IMR-90 (cell line): ENCODE results near the gene ZNF121. TPM values are rescaled to one million over a fixed set of nuclear protein-coding genes. Genes with fewer than 3 reads are reported as not detected.
"Not testable (repeated sequence)": the region's sequence is repeated elsewhere in the genome, so short reads cannot be mapped to it uniquely, and the experiment has no call there.

Experiments used
- ATAC-seq: fragments of 200-7000 bp; cut with Tn5 transposase; 2 replicates; pipeline ENCODE4 v1.9.1; 2020; ENCODE audit warnings: low read depth, mild to moderate bottlenecking, moderate library complexity
- BruUV-seq: library from RNA; stranded (reverse); fragments of 400-500 nt; replicated peaks from 2 replicates; lab custom pipeline; 2021; lab: Mats Ljungman, UMichigan
- CTCF ChIA-PET: fragments of 300-600 bp; formaldehyde crosslinking; extraction: SDS; loops from one replicate; lab custom pipeline; 2021; ENCODE audit warnings: antibody characterized with exemption; lab: Yijun Ruan, JAX
- POLR2A ChIA-PET: fragments of 300-600 bp; sonication (Branson Sonifier 250); formaldehyde crosslinking; loops from one replicate; lab custom pipeline; 2022; ENCODE audit warnings: antibody characterized with exemption; ENCODE audit not compliant: unreplicated experiment; lab: Charles Lee
- DNase-seq: peaks from one replicate; pipeline ENCODE4 v3.0.0; 2013
- H2AFZ ChIP-seq: replicated peaks from 2 replicates; pipeline ENCODE3; 2013; ENCODE audit warnings: low read length, mild to moderate bottlenecking; ENCODE audit not compliant: poor library complexity
- H2AK5ac ChIP-seq: 2 replicates; pipeline ENCODE4 v1.6.1; 2013; ENCODE audit warnings: low read depth, low read length, inconsistent platforms
- H2AK9ac ChIP-seq: replicated peaks from 2 replicates; pipeline ENCODE3; 2013; ENCODE audit warnings: mild to moderate bottlenecking, low read depth, low read length, moderate library complexity; ENCODE audit not compliant: poor library complexity
- H2BK120ac ChIP-seq: 2 replicates; pipeline ENCODE4 v1.6.1; 2013; ENCODE audit warnings: low read depth, low read length, inconsistent platforms
- H2BK15ac ChIP-seq: 3 replicates; pipeline ENCODE4 v1.6.1; 2013; ENCODE audit warnings: low read depth, low read length, inconsistent platforms
- H2BK20ac ChIP-seq: 2 replicates; pipeline ENCODE4 v1.6.1; 2013; ENCODE audit warnings: low read depth, mild to moderate bottlenecking, inconsistent platforms, low read length, moderate library complexity
- H2BK5ac ChIP-seq: 2 replicates; pipeline ENCODE4 v1.6.1; 2013; ENCODE audit warnings: mild to moderate bottlenecking, low read depth, low read length, inconsistent platforms; ENCODE audit not compliant: poor library complexity, severe bottlenecking
- H3K14ac ChIP-seq: replicated peaks from 2 replicates; pipeline ENCODE4 v1.6.1; 2013; ENCODE audit warnings: low read depth, low read length, inconsistent platforms
- H3K18ac ChIP-seq: 2 replicates; pipeline ENCODE4 v1.6.1; 2013; ENCODE audit warnings: low read depth, low read length, control low read depth
- H3K23ac ChIP-seq: 2 replicates; pipeline ENCODE4 v1.6.1; 2013; ENCODE audit warnings: low read depth, low read length, inconsistent platforms
- H3K27ac ChIP-seq: 2 replicates; pipeline ENCODE4 v1.5.1; 2013; ENCODE audit warnings: mild to moderate bottlenecking, control low read depth, low read length; ENCODE audit not compliant: insufficient read depth
- H3K27me3 ChIP-seq: 2 replicates; pipeline ENCODE4 v1.6.1; 2013; ENCODE audit warnings: low read length; ENCODE audit not compliant: control insufficient read depth, insufficient read depth
- H3K36me3 ChIP-seq: 2 replicates; pipeline ENCODE4 v1.6.1; 2013; ENCODE audit warnings: low read length, mixed read lengths; ENCODE audit not compliant: control insufficient read depth, insufficient read depth
- H3K4ac ChIP-seq: 2 replicates; pipeline ENCODE4 v1.6.1; 2013; ENCODE audit warnings: low read depth, low read length, inconsistent platforms
- H3K4me1 ChIP-seq: 2 replicates; pipeline ENCODE4 v1.6.1; 2013; ENCODE audit warnings: low read length, mixed read lengths; ENCODE audit not compliant: control insufficient read depth, insufficient read depth
- H3K4me2 ChIP-seq: 2 replicates; pipeline ENCODE4 v1.6.1; 2013; ENCODE audit warnings: low read depth, mild to moderate bottlenecking, control low read depth, low read length, moderate library complexity
- H3K4me3 ChIP-seq: 2 replicates; pipeline ENCODE4 v1.5.1; 2013; ENCODE audit warnings: low read depth, mild to moderate bottlenecking, control low read depth, low read length, moderate library complexity; ENCODE audit not compliant: insufficient read depth
- H3K56ac ChIP-seq: 2 replicates; pipeline ENCODE4 v1.6.1; 2013; ENCODE audit warnings: low read length, inconsistent platforms; ENCODE audit not compliant: insufficient read depth; ENCODE audit errors: extremely low read depth
- H3K79me1 ChIP-seq, 2 experiments: 2 replicates each; pipeline ENCODE4 v1.6.1; 2013; ENCODE audit warnings: low read length in 2 of 2, inconsistent platforms in 1 of 2, low read depth in 1 of 2
- H3K9ac ChIP-seq: 2 replicates; pipeline ENCODE4 v1.6.1; 2013; ENCODE audit warnings: low read depth, low read length, control low read depth
- H3K9me1 ChIP-seq: 2 replicates; pipeline ENCODE4 v1.6.1; 2013; ENCODE audit warnings: low read length, inconsistent platforms; ENCODE audit not compliant: insufficient read depth
- H3K9me3 ChIP-seq: 2 replicates; pipeline ENCODE4 v1.6.1; 2013; ENCODE audit warnings: low read length; ENCODE audit not compliant: control insufficient read depth, insufficient read depth
- H4K20me1 ChIP-seq: 2 replicates; pipeline ENCODE4 v1.6.1; 2013; ENCODE audit warnings: low read length, inconsistent platforms; ENCODE audit not compliant: insufficient read depth
- H4K5ac ChIP-seq: 2 replicates; pipeline ENCODE4 v1.6.1; 2013; ENCODE audit warnings: mild to moderate bottlenecking, low read depth, low read length, control low read depth
- H4K8ac ChIP-seq, 2 experiments: 2 replicates each; pipeline ENCODE4 v1.6.1; 2013; ENCODE audit warnings: low read depth in 2 of 2, low read length in 2 of 2, control low read depth in 1 of 2, inconsistent platforms in 1 of 2
- H4K91ac ChIP-seq: 2 replicates; pipeline ENCODE4 v1.6.1; 2013; ENCODE audit warnings: low read depth, low read length, inconsistent platforms; ENCODE audit not compliant: insufficient read depth
- WGBS, 2 experiments: methylation state at CpG; one replicate each; pipeline versions ENCODE4 v1.1.5 to v1.1.7; 2013; ENCODE audit warnings: missing lambda C conversion rate in 2 of 2; ENCODE audit not compliant: insufficient read length in 1 of 2; ENCODE audit errors: extremely low coverage in 2 of 2; 5-methylcytosine and 5-hydroxymethylcytosine counted together
- dilution Hi-C: fragments of 300-500 bp; cut with HindIII; formaldehyde crosslinking; loops from one replicate; pipeline ENCODE4 v1.14.3; 2018; ENCODE audit warnings: low sequenced_read_pairs; ENCODE audit not compliant: unreplicated experiment
- in situ Hi-C: fragments of 300-500 bp; cut with MboI; formaldehyde crosslinking; loops from 3 replicates; pipeline ENCODE4 v1.14.3; 2019; ENCODE audit warnings: low sequenced_read_pairs, inconsistent platforms, mixed read lengths
- intact Hi-C: fragments of 100-400 bp; cut with micrococcal nuclease; formaldehyde crosslinking; loops from 2 replicates; pipeline ENCODE4 v1.10.0; 2022
- polyA plus RNA-seq, 3 experiments: library from polyadenylated mRNA; depleted of rRNA; stranded (reverse); fragments of >200 nt; gene quantifications; 2 replicates each; pipeline ENCODE4 v1.2.3, GENCODE V29; 2012; ENCODE audit warnings: low replicate concordance in 1 of 3
- total RNA-seq: library from RNA; depleted of rRNA; stranded (reverse); fragments of >200 nt; gene quantifications from 2 replicates; pipeline ENCODE4 v1.2.3, GENCODE V29; 2012

Gene ZNF121
- total and polyA plus RNA-seq, 2 of the 4 experiments (the other 2 are of a cell fraction): 3.1 to 62.9 TPM

- peaks cover 15% of the 10 kb centered on the region for H3K9me3 ChIP-seq
- H3K9me1 ChIP-seq, DNase-seq, H3K4ac ChIP-seq, H4K8ac ChIP-seq, H2BK15ac ChIP-seq, H3K27me3 ChIP-seq, H3K23ac ChIP-seq, H2AFZ ChIP-seq, H4K91ac ChIP-seq, H2AK5ac ChIP-seq, H3K9ac ChIP-seq, H3K14ac ChIP-seq, H3K18ac ChIP-seq, H3K4me3 ChIP-seq, H2BK120ac ChIP-seq, H3K56ac ChIP-seq, POLR2A ChIA-PET, H3K4me1 ChIP-seq, ATAC-seq, H3K27ac ChIP-seq, dilution Hi-C loops, H2AK9ac ChIP-seq, H3K4me2 ChIP-seq, H2BK5ac ChIP-seq, BruUV-seq, in situ Hi-C loops, H2BK20ac ChIP-seq, H4K5ac ChIP-seq, CTCF ChIA-PET: not testable (repeated sequence)
- peaks cover 14% of the 10 kb centered on the region for H3K36me3 ChIP-seq
- H3K79me1 ChIP-seq: peaks cover 4 to 11% of the 10 kb centered on the region in 2 experiments; a peak in 3 of 4 replicates
- peaks cover 27% of the 10 kb centered on the region for H4K20me1 ChIP-seq
- 100% methylated on average over 2 of the region's 13 CpGs; no CpG with 5 or more reads in 1 of the 2 experiments for WGBS, 2 experiments
- intact Hi-C loops: loop anchor here (5.0 to 10.0 kb wide), 3 partner anchors 145 to 375 kb away; partner anchors contain the start of gene ZNF266
Measured at GRCh38 chr19:9582081-9582725, 2.1 kb downstream of the ZNF121 start.
